GM12801 (cell line): ENCODE results near the gene MSANTD7.

Source experiments
- CTCF ChIP-seq: IDR thresholded peaks from one replicate; pipeline ENCODE4 v1.5.1; 2011; ENCODE audit warnings: control low read depth; ENCODE audit not compliant: insufficient read length; ENCODE audit errors: extremely low read depth

MSANTD7 gene

GRCh38 chr10:14826076-14826829, 11.9 kb upstream of the MSANTD7 start:
- TF ChIP-seq CTCF = no peak

- TF ChIP-seq CTCF = no peak
Measured at GRCh38 chr10:14833106-14833505, 5.0 kb upstream of the MSANTD7 start.

GRCh38 chr10:14836208-14836607, 1.9 kb upstream of the MSANTD7 start:
- TF ChIP-seq CTCF = no peak

DNA sequence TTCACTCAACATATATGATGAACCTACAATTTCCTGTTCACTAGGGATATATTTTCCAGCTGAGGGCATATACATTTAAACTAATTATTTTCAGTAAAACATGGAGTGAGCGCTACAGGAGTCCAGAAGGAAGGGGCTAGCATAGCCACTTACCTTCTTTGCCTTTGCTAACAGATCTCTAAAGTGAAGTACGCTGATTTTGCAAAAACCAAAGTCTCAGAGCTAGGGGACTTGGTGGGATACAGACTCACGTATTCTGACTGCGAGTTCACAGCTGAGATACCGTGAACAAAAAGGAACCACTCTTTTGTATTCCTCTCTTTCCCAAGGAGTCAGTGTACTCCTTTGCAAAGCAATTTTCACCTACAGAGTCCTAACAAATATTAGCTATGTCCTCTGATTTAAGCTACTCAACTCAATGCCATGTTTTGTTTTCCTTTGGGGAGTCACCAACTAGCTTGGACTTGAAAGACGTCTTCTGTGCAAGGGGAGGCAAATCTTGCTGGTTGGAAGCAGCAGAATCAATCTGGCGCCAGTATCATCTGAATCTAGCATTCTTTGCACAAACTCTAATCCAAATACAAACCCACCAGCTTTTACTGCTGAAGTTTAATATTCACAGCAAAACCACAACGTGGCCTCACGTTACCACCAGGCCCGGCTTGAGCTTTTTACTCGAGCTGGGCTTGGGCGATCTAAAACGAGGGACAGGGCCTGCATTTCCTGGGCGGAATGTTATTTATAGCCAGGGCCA, 926 bp upstream of the MSANTD7 start:
- TF ChIP-seq CTCF = no peak

DNA sequence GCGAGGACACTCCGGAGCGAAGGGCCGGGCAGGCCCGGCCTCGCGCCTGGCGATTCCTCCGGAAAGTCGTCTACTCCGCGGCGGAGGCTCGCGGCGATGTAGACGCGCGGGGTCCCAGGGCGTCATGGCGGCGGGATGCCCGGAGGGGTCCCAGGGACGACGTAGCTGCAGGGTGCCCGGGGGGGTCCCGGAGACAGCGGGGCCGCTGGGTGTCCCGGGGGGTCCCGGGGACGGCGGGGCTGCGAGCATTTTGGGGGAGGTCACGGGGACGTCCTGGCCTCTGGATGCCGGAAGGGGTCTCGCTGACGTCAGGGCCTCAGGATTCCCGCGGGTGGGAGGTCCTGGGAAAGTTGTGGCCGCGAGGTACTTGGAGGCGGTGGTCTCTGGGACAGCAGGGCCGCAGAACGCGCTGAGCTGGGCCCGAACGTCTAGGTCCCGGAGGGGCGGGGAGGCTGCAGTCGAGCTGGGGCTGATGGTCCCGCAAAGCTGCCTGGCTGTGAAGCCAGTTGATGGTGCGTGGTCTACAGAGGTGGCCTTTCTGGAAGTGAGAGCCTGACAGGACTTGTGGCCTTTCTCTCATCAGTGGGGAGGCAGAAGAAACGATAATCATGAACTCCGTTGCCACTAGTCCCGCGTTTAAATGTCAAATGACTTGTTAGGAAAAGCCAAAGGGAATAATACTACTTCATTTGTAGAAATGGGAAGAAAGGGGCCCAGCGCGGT, 637 bp downstream of the MSANTD7 start:
- no peak for TF ChIP-seq CTCF

- no peak for TF ChIP-seq CTCF
Measured at GRCh38 chr10:14839305-14839695, 1.2 kb downstream of the MSANTD7 start.

- TF ChIP-seq CTCF = no peak
Measured at GRCh38 chr10:14840178-14840577, 2.1 kb downstream of the MSANTD7 start.
